ENCODE data around the gene NID1. TPM values are rescaled to one million over a fixed set of nuclear protein-coding genes. Genes with fewer than 3 reads are reported as not detected.

NID1 gene
- total RNA-seq, 6 experiments from 2014 or later = 45.7 to 67.1 (median 59.1) TPM

GRCh38 chr1:235942625-235942934 lies 122.3 kb downstream of the NID1 start:
- intact Hi-C loops (cut with DNase I) = no loop called here
- ATAC-seq (peak in 1 of 4 donors; percentile 15), DNase-seq (no peak)
- H3K4me1 ChIP-seq = peaks cover 0 to 60% (median 14%) of the 10 kb centered on the region in 4 donors
- no peaks in the 10 kb centered on the region for H3K9me3 ChIP-seq
- no peaks in the 10 kb centered on the region for H3K36me3 ChIP-seq
- no peaks in the 10 kb centered on the region for H3K27me3 ChIP-seq
- 17% methylated on average over 2 of the region's 6 CpGs for WGBS (ENCODE audit: insufficient coverage, low coverage, low lambda C conversion rate, missing lambda C conversion rate)
- no peak overlapping the region for H3K4me3 ChIP-seq
- peak overlapping the region in 1 of 3 donors; percentile 71 for H3K27ac ChIP-seq
- TF ChIP-seq, protein P1, sequence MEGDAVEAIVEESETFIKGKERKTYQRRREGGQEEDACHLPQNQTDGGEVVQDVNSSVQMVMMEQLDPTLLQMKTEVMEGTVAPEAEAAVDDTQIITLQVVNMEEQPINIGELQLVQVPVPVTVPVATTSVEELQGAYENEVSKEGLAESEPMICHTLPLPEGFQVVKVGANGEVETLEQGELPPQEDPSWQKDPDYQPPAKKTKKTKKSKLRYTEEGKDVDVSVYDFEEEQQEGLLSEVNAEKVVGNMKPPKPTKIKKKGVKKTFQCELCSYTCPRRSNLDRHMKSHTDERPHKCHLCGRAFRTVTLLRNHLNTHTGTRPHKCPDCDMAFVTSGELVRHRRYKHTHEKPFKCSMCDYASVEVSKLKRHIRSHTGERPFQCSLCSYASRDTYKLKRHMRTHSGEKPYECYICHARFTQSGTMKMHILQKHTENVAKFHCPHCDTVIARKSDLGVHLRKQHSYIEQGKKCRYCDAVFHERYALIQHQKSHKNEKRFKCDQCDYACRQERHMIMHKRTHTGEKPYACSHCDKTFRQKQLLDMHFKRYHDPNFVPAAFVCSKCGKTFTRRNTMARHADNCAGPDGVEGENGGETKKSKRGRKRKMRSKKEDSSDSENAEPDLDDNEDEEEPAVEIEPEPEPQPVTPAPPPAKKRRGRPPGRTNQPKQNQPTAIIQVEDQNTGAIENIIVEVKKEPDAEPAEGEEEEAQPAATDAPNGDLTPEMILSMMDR (IDR thresholded peaks at IDR 0.05) = no peak
- TF ChIP-seq POLR2A (IDR thresholded peaks at IDR 0.05) = no peak

DNA sequence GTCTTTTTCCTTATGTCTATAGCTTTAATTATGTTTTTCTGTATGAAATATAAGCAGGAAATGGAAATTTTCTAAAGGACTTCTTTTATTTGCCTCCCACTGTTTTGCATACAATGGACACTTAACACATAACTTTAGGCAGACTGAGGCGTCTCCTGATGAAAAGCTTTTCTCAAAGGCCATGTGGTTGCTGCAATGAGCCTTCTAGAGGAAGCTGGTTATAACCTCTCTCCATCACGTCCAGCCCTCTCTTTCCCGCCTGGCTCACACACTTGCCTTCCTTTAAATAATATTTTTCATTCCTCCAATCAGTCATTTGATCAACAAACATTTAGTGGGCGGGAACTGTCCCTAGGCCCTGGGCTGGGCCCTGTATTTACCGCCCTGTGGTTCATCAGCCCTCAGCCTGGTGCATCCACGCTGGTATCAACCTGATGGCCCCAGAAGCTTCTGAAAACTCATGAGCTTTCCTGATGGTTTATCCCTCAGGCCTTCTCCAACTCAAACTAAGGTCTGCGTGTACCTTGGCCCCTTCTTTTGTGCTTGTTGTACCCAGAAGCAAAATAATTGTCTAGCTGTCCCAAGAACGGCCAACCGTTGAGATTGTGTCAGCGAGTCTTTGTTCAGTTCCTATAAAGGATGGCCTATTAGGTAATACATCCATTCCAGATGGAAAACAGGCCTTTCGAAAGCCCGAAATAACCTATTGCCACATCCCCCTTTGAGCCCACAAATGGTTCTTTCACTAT lies 122.8 kb downstream of the NID1 start:
- Histone ChIP-seq H3K9me3 (no peaks in the 10 kb centered on the region), H3K27me3 (no peaks in the 10 kb centered on the region), H3K36me3 (no peaks in the 10 kb centered on the region), H3K27ac (peak overlapping the region in 2 of 3 donors; percentile 28 to 71), H3K4me3 (no peak overlapping the region), H3K4me1 (peaks cover 0 to 56% (median 11%) of the 10 kb centered on the region in 4 donors)
- ATAC-seq = peak; percentile 15 to 56 (median 24)
- WGBS (ENCODE audit: insufficient coverage, low coverage, low lambda C conversion rate, missing lambda C conversion rate) = 42% methylated on average over 12 of the region's 12 CpGs
- TF ChIP-seq, protein P1 (IDR thresholded peaks at IDR 0.05) = no peak
- TF ChIP-seq POLR2A (IDR thresholded peaks at IDR 0.05) = no peak
- intact Hi-C loops (cut with DNase I) = no loop called here
- peak in 1 of 3 donors; percentile 63 for DNase-seq

DNA sequence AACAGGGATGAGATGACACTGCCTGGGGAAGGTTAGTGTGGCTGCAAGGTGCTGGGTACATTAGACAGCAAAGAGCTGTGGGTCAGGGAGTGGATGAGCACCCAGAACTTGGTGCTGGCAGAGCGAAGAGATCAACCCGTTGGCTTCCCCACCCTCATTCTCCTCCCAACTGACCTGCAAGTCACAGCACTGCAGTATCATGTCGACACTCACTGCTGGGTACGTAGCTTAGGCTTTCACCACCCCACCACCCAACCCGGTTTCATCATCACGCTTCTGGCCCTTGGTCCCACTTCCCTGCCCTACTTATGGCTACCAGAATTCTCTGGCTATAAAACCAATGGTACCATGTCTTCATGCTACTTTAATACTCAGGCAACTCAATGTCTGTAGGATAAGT lies 124.6 kb downstream of the NID1 start:
- intact Hi-C loops (cut with DNase I) = no loop called here
- Histone ChIP-seq H3K4me1 (peaks cover 0 to 42% (median 6%) of the 10 kb centered on the region in 4 donors), H3K36me3 (no peaks in the 10 kb centered on the region), H3K9me3 (no peaks in the 10 kb centered on the region), H3K27me3 (no peaks in the 10 kb centered on the region), H3K4me3 (no peak overlapping the region), H3K27ac (peak overlapping the region in 1 of 3 donors; percentile 40)
- no peak for TF ChIP-seq POLR2A (IDR thresholded peaks at IDR 0.05)
- TF ChIP-seq, protein P1 (IDR thresholded peaks at IDR 0.05) = no peak
- peak in 1 of 3 donors; percentile 58 for DNase-seq
- 61% methylated on average over 3 of the region's 6 CpGs for WGBS (ENCODE audit: insufficient coverage, low coverage, low lambda C conversion rate, missing lambda C conversion rate)
- peak in 1 of 4 donors; percentile 3 for ATAC-seq

GRCh38 chr1:235939480-235939775 lies 125.5 kb downstream of the NID1 start:
- H3K4me1 ChIP-seq = peaks cover 0 to 33% (median 6%) of the 10 kb centered on the region in 4 donors

More at GRCh38 chr1:235939480-235939775, 125.5 kb downstream of the NID1 start:
- H3K27me3 ChIP-seq = no peaks in the 10 kb centered on the region
- ATAC-seq (no peak), DNase-seq (peak in 1 of 3 donors; percentile 33)
- H3K4me3 ChIP-seq = no peak overlapping the region
- WGBS (ENCODE audit: insufficient coverage, low coverage, low lambda C conversion rate, missing lambda C conversion rate) = 45% methylated on average over 1 of the region's 1 CpG
- no peaks in the 10 kb centered on the region for H3K36me3 ChIP-seq
- no peaks in the 10 kb centered on the region for H3K9me3 ChIP-seq
- H3K27ac ChIP-seq = peak overlapping the region in 1 of 3 donors; percentile 40
- no peak for TF ChIP-seq POLR2A (IDR thresholded peaks at IDR 0.05)
- TF ChIP-seq, protein P1 (IDR thresholded peaks at IDR 0.05) = no peak
- intact Hi-C loops (cut with DNase I) = loop anchor here in 1 of 2 donors (10.0 kb wide), 1 partner anchor 55 kb away; no protein-coding TSS in a partner anchor
